Measurements from ENCODE around the gene ENDOD1.
A peak's percentile ranks its signal among the peaks of the same experiment; 100 is the strongest.
"Not testable (repeated sequence)": the region's sequence is repeated elsewhere in the genome, so short reads cannot be mapped to it uniquely, and the experiment has no call there.

ENDOD1 gene, protein sequence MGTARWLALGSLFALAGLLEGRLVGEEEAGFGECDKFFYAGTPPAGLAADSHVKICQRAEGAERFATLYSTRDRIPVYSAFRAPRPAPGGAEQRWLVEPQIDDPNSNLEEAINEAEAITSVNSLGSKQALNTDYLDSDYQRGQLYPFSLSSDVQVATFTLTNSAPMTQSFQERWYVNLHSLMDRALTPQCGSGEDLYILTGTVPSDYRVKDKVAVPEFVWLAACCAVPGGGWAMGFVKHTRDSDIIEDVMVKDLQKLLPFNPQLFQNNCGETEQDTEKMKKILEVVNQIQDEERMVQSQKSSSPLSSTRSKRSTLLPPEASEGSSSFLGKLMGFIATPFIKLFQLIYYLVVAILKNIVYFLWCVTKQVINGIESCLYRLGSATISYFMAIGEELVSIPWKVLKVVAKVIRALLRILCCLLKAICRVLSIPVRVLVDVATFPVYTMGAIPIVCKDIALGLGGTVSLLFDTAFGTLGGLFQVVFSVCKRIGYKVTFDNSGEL

GRCh38 chr11:95089620-95090542, at the start of gene ENDOD1:
ENDOD1 (plus strand) TSS chr11:95089846; CDS start chr11:95089928, 82 bp downstream.
- DNase-seq (ENCODE audit: low read depth): peak; percentile 77

GRCh38 chr11:95042239-95042638, 47.4 kb upstream of the ENDOD1 start:
- no peak for DNase-seq (ENCODE audit: low read depth)

GRCh38 chr11:95042906-95043305, 46.7 kb upstream of the ENDOD1 start:
- DNase-seq (ENCODE audit: low read depth): no peak

DNA sequence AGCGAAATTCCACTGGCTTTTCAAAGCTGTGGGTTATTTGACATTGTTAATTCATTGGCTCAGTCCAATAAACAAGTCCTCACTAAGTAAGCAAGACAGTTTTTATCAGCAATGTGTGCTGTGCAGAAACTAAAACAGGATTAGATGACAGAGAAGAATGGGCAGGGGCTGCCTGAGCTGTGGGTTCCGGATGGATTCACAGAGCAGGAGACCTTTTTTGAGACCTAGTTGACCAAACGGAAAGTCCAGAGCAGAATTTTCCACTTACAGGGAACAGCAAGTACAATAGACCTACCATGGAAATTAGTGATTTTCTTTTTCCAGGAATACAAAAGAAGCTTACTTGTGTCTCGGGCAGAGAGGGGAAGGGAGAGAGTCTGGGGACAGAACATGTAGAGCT, 45.6 kb upstream of the ENDOD1 start:
- DNase-seq (ENCODE audit: low read depth): peak; percentile 11

DNA sequence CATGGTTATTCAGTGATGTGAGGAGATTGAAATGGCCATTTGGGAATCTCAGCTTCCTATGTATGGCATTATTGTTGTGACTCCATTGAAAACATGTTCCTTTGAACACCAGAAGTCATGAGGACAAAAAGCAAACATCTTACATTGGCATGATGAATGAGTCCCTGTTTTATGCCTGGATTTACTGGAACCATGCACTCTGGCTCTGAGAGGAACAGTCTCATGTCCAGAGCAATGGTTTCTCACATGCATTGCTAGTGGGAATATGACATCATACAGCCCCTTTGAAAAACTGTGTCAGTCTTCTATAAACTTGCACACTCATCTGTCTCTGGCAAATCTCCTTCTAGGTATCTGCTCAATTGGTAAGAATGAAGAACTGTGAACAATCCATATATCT, 43.8 kb upstream of the ENDOD1 start:
- DNase-seq (ENCODE audit: low read depth): no peak

DNA sequence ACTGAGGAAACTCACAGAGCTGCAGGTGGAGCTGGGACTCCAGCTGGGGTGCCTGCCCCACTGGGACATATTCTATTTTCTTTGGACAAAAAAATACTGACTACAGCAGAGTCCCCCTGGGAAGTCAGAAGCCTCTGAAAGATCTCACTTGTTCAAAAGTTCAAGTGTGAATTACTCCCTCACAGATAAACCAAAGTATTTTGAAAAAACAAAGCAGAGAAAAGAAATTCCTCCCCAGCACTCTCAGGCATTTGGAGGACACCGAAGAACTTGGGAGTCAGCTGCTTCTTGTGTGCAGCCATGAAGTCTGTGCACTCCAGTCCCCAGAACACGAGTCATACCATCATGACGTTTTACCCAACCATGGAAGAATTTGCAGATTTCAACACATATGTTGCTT, 40.5 kb upstream of the ENDOD1 start, which contains the start of gene KDM4F:
KDM4F (plus strand) TSS at position 301 of the 400 bp plus-strand sequence.
- DNase-seq (ENCODE audit: low read depth): not testable (repeated sequence)

DNA sequence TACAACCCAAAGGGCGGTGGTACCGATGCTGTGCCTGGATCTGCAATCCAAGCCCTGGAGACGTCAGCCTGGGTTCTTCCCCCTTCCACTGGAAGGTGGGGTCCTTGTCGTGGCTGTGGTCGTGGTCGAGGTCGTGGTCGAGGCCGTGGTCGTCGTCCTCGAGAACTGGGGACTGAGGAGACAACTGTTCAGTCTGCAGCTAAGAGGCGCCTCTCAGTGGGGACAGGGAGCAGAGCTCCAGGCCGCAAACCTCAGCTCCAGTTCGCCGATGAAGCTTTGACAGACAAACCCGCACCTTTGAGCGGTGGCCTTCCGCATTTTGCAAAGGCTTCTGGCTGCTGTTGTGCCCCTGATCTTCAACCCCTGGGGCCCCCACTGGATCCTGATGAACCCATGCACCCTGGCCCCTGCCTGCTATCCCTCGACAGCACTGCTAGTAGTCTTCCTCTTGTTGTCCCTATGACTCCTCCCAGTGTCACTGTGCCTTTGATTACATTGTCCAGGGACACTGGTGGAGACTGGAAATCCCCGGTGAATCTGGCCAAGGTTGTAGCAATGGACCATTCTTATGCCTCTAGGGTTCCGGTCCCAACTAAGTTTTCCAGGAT, 38.9 kb upstream of the ENDOD1 start:
- no peak for DNase-seq (ENCODE audit: low read depth)

DNA sequence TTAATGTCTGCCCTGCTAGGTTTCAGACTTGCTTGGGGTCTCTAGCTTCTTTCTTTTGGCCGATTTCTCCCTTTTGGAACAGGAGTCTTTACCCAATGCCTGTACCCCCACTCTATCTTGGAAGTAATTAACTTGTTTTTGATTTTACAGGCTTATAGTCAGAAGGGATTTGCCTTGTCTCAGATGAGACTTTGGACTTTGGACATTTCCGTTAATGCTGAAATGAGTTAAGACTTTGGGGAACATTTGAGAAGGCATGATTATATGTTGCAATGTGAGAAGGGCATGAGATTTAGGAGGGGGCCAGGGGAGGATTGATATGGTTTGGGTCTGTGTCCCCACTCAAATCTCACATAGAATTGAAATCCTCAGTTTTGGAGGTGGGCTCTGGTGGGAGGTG, 35.3 kb upstream of the ENDOD1 start:
- DNase-seq (ENCODE audit: low read depth): no peak

DNA sequence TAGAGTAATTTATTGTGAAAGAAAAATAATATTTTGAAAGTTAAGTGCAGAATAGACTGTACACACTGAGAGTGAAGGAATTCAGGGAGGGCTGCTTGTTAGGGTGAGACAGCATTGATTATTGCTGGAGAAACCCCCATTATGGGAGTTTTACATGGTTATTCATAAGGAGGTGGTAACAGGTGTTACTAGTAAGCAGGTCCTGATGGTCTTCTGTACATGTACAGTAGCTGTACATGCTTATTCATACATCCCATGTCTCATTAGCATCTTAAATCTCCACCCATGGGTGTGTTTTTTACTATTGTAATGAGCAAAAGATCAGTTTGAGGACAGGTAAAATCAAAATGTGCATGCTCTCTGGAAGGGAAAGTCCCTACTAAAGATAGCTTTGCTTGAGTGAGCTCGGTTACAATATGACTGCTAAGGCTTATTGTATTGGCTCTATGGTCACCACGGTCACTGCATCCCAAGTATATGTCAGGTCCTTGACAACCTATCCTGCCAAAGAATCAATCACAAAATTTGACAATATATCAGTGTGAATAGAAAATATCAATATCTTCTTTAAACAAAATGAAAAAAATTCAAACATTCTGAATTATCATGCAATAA, 34.3 kb upstream of the ENDOD1 start:
- no peak for DNase-seq (ENCODE audit: low read depth)

DNA sequence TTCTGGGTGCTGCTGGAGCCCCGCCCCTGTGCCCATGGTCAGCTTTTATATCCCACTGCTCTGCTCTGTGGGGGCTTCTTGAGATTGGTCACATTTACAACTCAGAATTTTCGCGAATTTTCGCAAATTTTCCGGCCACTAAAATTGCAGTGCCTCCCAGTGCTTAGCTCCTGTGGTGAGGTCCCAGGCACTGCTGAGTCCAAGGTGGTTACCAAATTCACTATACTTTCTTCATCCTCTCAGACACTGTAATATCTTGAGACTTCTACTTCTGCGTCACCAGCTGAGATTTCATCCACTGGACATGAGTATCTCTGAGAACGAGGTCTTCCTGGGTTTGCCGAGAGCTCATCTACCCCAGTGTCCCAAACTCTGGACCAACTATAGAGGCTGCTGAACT, 31.7 kb upstream of the ENDOD1 start:
- no peak for DNase-seq (ENCODE audit: low read depth)

GRCh38 chr11:95058621-95059020, 31.0 kb upstream of the ENDOD1 start:
- DNase-seq (ENCODE audit: low read depth): peak; percentile 91

DNA sequence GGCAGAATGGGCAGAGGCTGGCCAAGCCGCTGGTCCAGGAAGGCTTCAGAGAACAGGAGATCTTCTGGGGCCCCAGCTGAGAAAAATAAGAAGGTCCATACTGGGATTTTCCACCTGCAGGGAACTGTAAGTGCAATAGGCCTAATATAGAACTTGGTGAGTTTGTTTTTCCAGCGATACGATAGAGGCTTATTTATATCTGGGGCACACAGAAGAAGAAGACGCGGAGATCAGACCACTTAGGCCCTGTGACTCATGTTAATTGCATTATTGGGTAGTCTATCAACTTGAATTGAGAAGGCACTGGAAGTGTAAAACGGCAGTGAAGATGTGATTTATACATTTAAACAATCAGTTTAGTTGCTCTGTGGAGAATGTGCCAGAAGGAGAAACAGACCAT, 30.6 kb upstream of the ENDOD1 start:
- DNase-seq (ENCODE audit: low read depth): no peak

- DNase-seq (ENCODE audit: low read depth): no peak
These were observed 24.3 kb upstream of the ENDOD1 start for GRCh38 chr11:95065336-95065735.

- no peak for DNase-seq (ENCODE audit: low read depth)
These were observed 23.0 kb upstream of the ENDOD1 start, which contains the start of gene SRSF8 for GRCh38 chr11:95066716-95067038. SRSF8 (plus strand) TSS chr11:95066919; CDS start chr11:95067227, 308 bp downstream.

GRCh38 chr11:95067039-95067840, 22.4 kb upstream of the ENDOD1 start:
- peak; percentile 64 for DNase-seq (ENCODE audit: low read depth)

DNA sequence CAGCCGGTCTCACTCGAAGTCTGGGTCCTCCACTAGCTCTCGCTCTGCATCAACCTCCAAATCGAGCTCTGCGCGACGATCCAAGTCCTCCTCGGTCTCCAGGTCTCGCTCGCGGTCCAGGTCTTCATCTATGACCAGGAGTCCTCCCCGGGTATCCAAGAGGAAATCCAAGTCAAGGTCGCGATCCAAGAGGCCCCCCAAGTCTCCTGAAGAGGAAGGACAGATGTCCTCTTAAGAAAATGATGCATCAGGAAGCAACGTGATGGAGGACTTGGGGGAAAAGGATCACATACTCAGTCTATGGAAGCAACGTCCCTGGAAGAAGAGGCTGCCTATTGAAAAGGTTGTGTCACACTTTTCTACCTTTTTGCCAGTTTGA, 21.8 kb upstream of the ENDOD1 start:
- no peak for DNase-seq (ENCODE audit: low read depth)

DNA sequence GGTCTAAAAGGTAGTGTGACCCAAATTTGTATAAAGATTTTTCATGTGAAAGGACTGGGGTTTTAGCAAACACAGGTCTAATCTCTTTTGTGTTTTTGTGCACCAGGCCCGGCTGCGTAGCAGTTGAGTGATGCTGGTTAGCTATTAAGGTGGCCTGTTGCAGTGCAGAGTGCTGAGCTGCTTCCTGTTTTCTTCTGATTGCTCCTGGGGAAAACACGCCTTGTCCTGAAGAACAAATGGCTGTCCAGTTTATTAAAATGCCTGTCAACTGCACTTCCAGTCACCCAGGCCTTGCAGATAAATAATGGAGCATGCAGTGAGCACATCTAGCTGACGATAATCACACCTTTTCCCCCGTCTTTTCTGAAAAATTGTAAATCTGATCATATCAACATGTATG, 21.1 kb upstream of the ENDOD1 start:
- DNase-seq (ENCODE audit: low read depth): peak; percentile 98

GRCh38 chr11:95070471-95070870, 19.2 kb upstream of the ENDOD1 start:
- DNase-seq (ENCODE audit: low read depth): no peak

GRCh38 chr11:95072948-95073347, 16.7 kb upstream of the ENDOD1 start:
- DNase-seq (ENCODE audit: low read depth): no peak

GRCh38 chr11:95074792-95075563, 14.7 kb upstream of the ENDOD1 start:
- DNase-seq (ENCODE audit: low read depth): peak; percentile 8
